RPMI7951 (cell line): Measurements from ENCODE around the gene RIOK3. TPM values are rescaled to one million over a fixed set of nuclear protein-coding genes. Genes with fewer than 3 reads are reported as not detected.
"Not testable (repeated sequence)": the region's sequence is repeated elsewhere in the genome, so short reads cannot be mapped to it uniquely, and the experiment has no call there.

Source experiments
- DNase-seq: peaks from one replicate; pipeline ENCODE4 v3.0.0-alpha.2; 2012; ENCODE audit warnings: low read depth
- total RNA-seq: library from RNA; depleted of rRNA; stranded (reverse); fragments of >200 nt; shearing (Covaris generic); gene quantifications from 2 replicates; pipeline ENCODE4 v1.2.3, GENCODE V29; 2014

Gene RIOK3
- total RNA-seq, 1 experiment from 2014 or later: 58.0 TPM

- DNase-seq: no peak
These were observed 45.0 kb downstream of the RIOK3 start for GRCh38 chr18:23498117-23498516.

- DNase-seq: peak; percentile 66
These were observed 45.8 kb downstream of the RIOK3 start for GRCh38 chr18:23498877-23499276.

GRCh38 chr18:23499291-23499781, 46.2 kb downstream of the RIOK3 start:
- no peak for DNase-seq

- no peak for DNase-seq
These were observed 48.5 kb downstream of the RIOK3 start for GRCh38 chr18:23501626-23502025.

- no peak for DNase-seq
These were observed 49.5 kb downstream of the RIOK3 start for GRCh38 chr18:23502516-23503037.

GRCh38 chr18:23503038-23503962, 50.2 kb downstream of the RIOK3 start, which contains the start of gene RMC1:
RMC1 (plus strand) TSS chr18:23503511; CDS start chr18:23503619, 108 bp downstream.
- peak; percentile 88 for DNase-seq

- DNase-seq: no peak
These were observed 50.9 kb downstream of the RIOK3 start for GRCh38 chr18:23503963-23504344.

- DNase-seq: no peak
These were observed 51.6 kb downstream of the RIOK3 start for GRCh38 chr18:23504720-23505119.

- no peak for DNase-seq
These were observed 53.3 kb downstream of the RIOK3 start for GRCh38 chr18:23506393-23506792.

- DNase-seq: not testable (repeated sequence)
These were observed 57.8 kb downstream of the RIOK3 start for GRCh38 chr18:23510923-23511322.

GRCh38 chr18:23512216-23512615, 59.1 kb downstream of the RIOK3 start:
- DNase-seq: not testable (repeated sequence)

GRCh38 chr18:23512641-23513040, 59.6 kb downstream of the RIOK3 start:
- DNase-seq: no peak

GRCh38 chr18:23515911-23516546, 62.9 kb downstream of the RIOK3 start:
- DNase-seq: peak; percentile 64

GRCh38 chr18:23519734-23520133, 66.6 kb downstream of the RIOK3 start:
- DNase-seq: no peak

- DNase-seq: no peak
These were observed 68.2 kb downstream of the RIOK3 start for GRCh38 chr18:23521271-23521670.

- DNase-seq: no peak
These were observed 68.8 kb downstream of the RIOK3 start for GRCh38 chr18:23521907-23522306.

GRCh38 chr18:23523429-23524212, 70.5 kb downstream of the RIOK3 start:
- peak; percentile 49 for DNase-seq

- no peak for DNase-seq
These were observed 71.2 kb downstream of the RIOK3 start for GRCh38 chr18:23524213-23524707.

GRCh38 chr18:23526501-23527063, 73.5 kb downstream of the RIOK3 start:
- DNase-seq: no peak

GRCh38 chr18:23528580-23529472, 75.7 kb downstream of the RIOK3 start:
- DNase-seq: peak; percentile 75
